SU-DHL-6 (cell line): ENCODE results near the gene REELD1.

Source experiments
- H2AFZ ChIP-seq: fragments of 200-600 bp; sonication (generic); 2 replicates; pipeline ENCODE4 v1.6.1; 2014; ENCODE audit warnings: low read depth, mild to moderate bottlenecking, moderate library complexity, mixed read lengths, antibody characterized with exemption, low read length; ENCODE audit not compliant: severe bottlenecking
- H3F3A ChIP-seq: fragments of 200-600 bp; shearing (Covaris generic); 2 replicates; pipeline ENCODE4 v1.6.0; 2016; ENCODE audit warnings: antibody characterized with exemption, mild to moderate bottlenecking; ENCODE audit not compliant: insufficient read depth
- H3K27ac ChIP-seq: fragments of 200-600 bp; sonication (generic); 2 replicates; pipeline ENCODE4 v1.5.1; 2016; ENCODE audit warnings: low read depth, mild to moderate bottlenecking, low read length, moderate library complexity, mixed read lengths
- H3K27me3 ChIP-seq: fragments of 200-600 bp; sonication (generic), shearing (Covaris generic); 2 replicates; pipeline ENCODE4 v1.6.0; 2014; ENCODE audit warnings: mild to moderate bottlenecking, low read length
- H3K36me3 ChIP-seq: fragments of 200-600 bp; sonication (generic); 2 replicates; pipeline ENCODE4 v1.6.1; 2014; ENCODE audit warnings: mild to moderate bottlenecking, low read length, mixed read lengths
- H3K4me2 ChIP-seq: fragments of 300-600, 200-600 bp; shearing (Covaris generic), sonication (generic); 2 replicates; pipeline ENCODE4 v1.6.0; 2014; ENCODE audit warnings: low read length, low read depth, mild to moderate bottlenecking; ENCODE audit not compliant: poor library complexity, severe bottlenecking
- H3K4me3 ChIP-seq: fragments of 200-600 bp; sonication (generic); 2 replicates; pipeline ENCODE4 v1.5.1; 2014; ENCODE audit warnings: antibody characterized with exemption, low read length, mild to moderate bottlenecking, mixed read lengths; ENCODE audit not compliant: insufficient read depth, poor library complexity, severe bottlenecking
- H3K79me2 ChIP-seq: fragments of 200-600 bp; sonication (generic); 2 replicates; pipeline ENCODE4 v1.6.1; 2014; ENCODE audit warnings: mild to moderate bottlenecking, low read length, moderate library complexity; ENCODE audit not compliant: insufficient read depth
- H3K9ac ChIP-seq: fragments of 200-600 bp; sonication (generic); 2 replicates; pipeline ENCODE4 v1.7.0; 2014; ENCODE audit warnings: mild to moderate bottlenecking, low read length
- H3K9me2 ChIP-seq: fragments of 200-600 bp; sonication (generic); replicated peaks from 2 replicates; pipeline ENCODE4 v1.6.1; 2014; ENCODE audit warnings: low read length; ENCODE audit not compliant: insufficient read depth
- H3K9me3 ChIP-seq: fragments of 200-600 bp; sonication (generic); 2 replicates; pipeline ENCODE4 v1.6.1; 2014; ENCODE audit warnings: low read length, mixed read lengths; ENCODE audit not compliant: insufficient read depth
- H4K20me1 ChIP-seq: fragments of 200-600 bp; sonication (generic); 2 replicates; pipeline ENCODE4 v1.6.1; 2014; ENCODE audit warnings: low read depth, mild to moderate bottlenecking, antibody characterized with exemption, low read length, moderate library complexity, mixed read lengths
- CTCF ChIP-seq: fragments of 200-600 bp; sonication (generic); IDR thresholded peaks from one replicate; pipeline ENCODE4 v1.5.1; 2017; ENCODE audit warnings: antibody characterized with exemption, mild to moderate bottlenecking, low read length, moderate library complexity; ENCODE audit not compliant: insufficient read depth, poor library complexity, severe bottlenecking
- EZH2phosphoT487 ChIP-seq: fragments of 200-600 bp; sonication (generic), shearing (Covaris generic); conservative IDR thresholded peaks from 2 replicates; pipeline ENCODE4 v1.6.1; 2018; ENCODE audit warnings: mild to moderate bottlenecking, antibody characterized with exemption, low read length, moderate library complexity, mixed read lengths

Gene REELD1

GRCh38 chr4:146214238-146214637, at the start of gene REELD1:
REELD1 (plus strand) TSS chr4:146214538; CDS start chr4:146216953, 2,415 bp downstream.
- Histone ChIP-seq H3K79me2 (no peaks in the 10 kb centered on the region), H2AFZ (no peak within 1 kb of the TSS), H4K20me1 (no peaks in the 10 kb centered on the region), H3K4me2 (no peak within 1 kb of the TSS), H3F3A (no peaks in the 10 kb centered on the region), H3K9ac (no peak within 1 kb of the TSS), H3K27ac (no peak within 1 kb of the TSS), H3K36me3 (no peaks in the 10 kb centered on the region), H3K4me3 (no peak within 1 kb of the TSS), H3K9me2 (no peaks in the 10 kb centered on the region), H3K9me3 (no peaks in the 10 kb centered on the region), H3K27me3 (no peaks in the 10 kb centered on the region)
- no peak for TF ChIP-seq CTCF
- TF ChIP-seq EZH2phosphoT487, result no peak

- Histone ChIP-seq H3K4me2 (no peak overlapping the region), H2AFZ (no peak overlapping the region), H3K9ac (no peak overlapping the region), H3F3A (no peaks in the 10 kb centered on the region), H4K20me1 (no peaks in the 10 kb centered on the region), H3K9me2 (no peaks in the 10 kb centered on the region), H3K27ac (no peak overlapping the region), H3K4me3 (no peak overlapping the region), H3K36me3 (no peaks in the 10 kb centered on the region), H3K9me3 (no peaks in the 10 kb centered on the region), H3K79me2 (no peaks in the 10 kb centered on the region), H3K27me3 (no peaks in the 10 kb centered on the region)
- no peak for TF ChIP-seq CTCF
- TF ChIP-seq EZH2phosphoT487, result no peak
Observed at GRCh38 chr4:146165221-146165620, 49.1 kb upstream of the REELD1 start.

DNA sequence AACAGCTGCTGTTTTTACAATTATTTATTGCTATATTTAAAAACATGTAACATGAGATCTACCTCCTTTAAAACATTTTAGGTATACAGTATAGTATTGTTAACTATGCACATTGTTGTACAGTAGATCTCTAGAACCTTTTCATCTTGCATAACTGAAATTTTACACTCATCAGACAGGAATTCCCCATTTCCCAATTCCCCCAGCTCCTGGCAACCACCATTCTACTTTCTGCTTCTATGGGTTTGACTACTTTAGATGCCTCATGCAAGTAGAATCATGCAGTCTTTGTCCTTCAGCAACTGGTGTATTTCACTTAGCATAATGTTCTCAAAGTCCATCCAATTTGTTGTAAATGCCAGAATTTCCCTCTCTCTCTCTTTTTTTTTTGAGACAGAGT, 48.5 kb upstream of the REELD1 start:
- Histone ChIP-seq H3K79me2 (no peaks in the 10 kb centered on the region), H3K4me3 (no peak overlapping the region), H3K27me3 (no peaks in the 10 kb centered on the region), H3K9me3 (no peaks in the 10 kb centered on the region), H2AFZ (no peak overlapping the region), H3K36me3 (no peaks in the 10 kb centered on the region), H3K9me2 (no peaks in the 10 kb centered on the region), H3K9ac (no peak overlapping the region), H3K27ac (no peak overlapping the region), H3F3A (no peaks in the 10 kb centered on the region), H3K4me2 (no peak overlapping the region), H4K20me1 (no peaks in the 10 kb centered on the region)
- TF ChIP-seq EZH2phosphoT487, result no peak
- no peak for TF ChIP-seq CTCF

- no peaks in the 10 kb centered on the region for H3K9me3 ChIP-seq
- H4K20me1 ChIP-seq, result no peaks in the 10 kb centered on the region
- no peaks in the 10 kb centered on the region for H3F3A ChIP-seq
- no peak overlapping the region for H3K9ac ChIP-seq
- TF ChIP-seq CTCF, result no peak
- no peak for TF ChIP-seq EZH2phosphoT487
- H3K36me3 ChIP-seq, result no peaks in the 10 kb centered on the region
- no peaks in the 10 kb centered on the region for H3K27me3 ChIP-seq
- no peak overlapping the region for H3K4me2 ChIP-seq
- H3K4me3 ChIP-seq, result no peak overlapping the region
- no peak overlapping the region for H3K27ac ChIP-seq
- no peaks in the 10 kb centered on the region for H3K79me2 ChIP-seq
- no peak overlapping the region for H2AFZ ChIP-seq
- no peaks in the 10 kb centered on the region for H3K9me2 ChIP-seq
Observed at GRCh38 chr4:146170149-146170548, 44.2 kb upstream of the REELD1 start.
